DND-41 (cell line): ENCODE measurements around the gene MAPRE3.

Experiments used
- ATAC-seq: fragments of 200-7000 bp; cut with Tn5 transposase; 3 replicates; pipeline ENCODE4 v1.9.1; 2021; ENCODE audit warnings: low read depth; ENCODE audit not compliant: insufficient read depth
- DNase-seq: peaks from one replicate; pipeline ENCODE4 v3.0.0-alpha.2; 2020
- H2AFZ ChIP-seq: 2 replicates; pipeline ENCODE4 v1.6.0; 2012; ENCODE audit warnings: low read depth, low read length
- H3K27ac ChIP-seq: 2 replicates; pipeline ENCODE4 v1.5.1; 2012; ENCODE audit warnings: low read length, inconsistent platforms
- H3K27me3 ChIP-seq: fragments of 200-600 bp; sonication (generic); 2 replicates; pipeline ENCODE4 v1.6.0; 2012; ENCODE audit warnings: low read length, mild to moderate bottlenecking, inconsistent platforms; ENCODE audit not compliant: insufficient read depth, poor library complexity
- H3K36me3 ChIP-seq: 2 replicates; pipeline ENCODE4 v1.5.1; 2012; ENCODE audit warnings: low read length, inconsistent platforms; ENCODE audit not compliant: insufficient read depth
- H3K4me1 ChIP-seq: 2 replicates; pipeline ENCODE4 v1.5.1; 2012; ENCODE audit warnings: mild to moderate bottlenecking, low read length; ENCODE audit not compliant: insufficient read depth
- H3K4me2 ChIP-seq: 2 replicates; pipeline ENCODE4 v1.6.0; 2012; ENCODE audit warnings: mild to moderate bottlenecking, moderate library complexity, low read length, inconsistent platforms; ENCODE audit not compliant: insufficient read depth
- H3K4me3 ChIP-seq, 2 experiments: fragments of 200-600 bp in 1 of 2; shearing (Covaris generic) in 1 of 2; 2 replicates each; pipeline ENCODE4 v1.5.1; 2012 to 2016; ENCODE audit warnings: inconsistent platforms in 2 of 2, low read length in 2 of 2, mild to moderate bottlenecking in 2 of 2, low read depth in 1 of 2, moderate library complexity in 1 of 2
- H3K79me2 ChIP-seq: 2 replicates; pipeline ENCODE4 v1.6.0; 2012; ENCODE audit warnings: low read length, inconsistent platforms; ENCODE audit not compliant: insufficient read depth
- H3K9ac ChIP-seq: 2 replicates; pipeline ENCODE4 v1.6.0; 2012; ENCODE audit warnings: low read depth, mild to moderate bottlenecking, inconsistent platforms, low read length, moderate library complexity
- H3K9me3 ChIP-seq: 2 replicates; pipeline ENCODE4 v1.5.1; 2012; ENCODE audit warnings: low read length, moderate library complexity, mild to moderate bottlenecking, inconsistent platforms; ENCODE audit not compliant: insufficient read depth, severe bottlenecking
- H4K20me1 ChIP-seq: 2 replicates; pipeline ENCODE4 v1.6.0; 2012; ENCODE audit warnings: low read length; ENCODE audit not compliant: insufficient read depth
- CTCF ChIP-seq: IDR thresholded peaks from 2 replicates; pipeline ENCODE4 v1.5.1; 2012; ENCODE audit warnings: borderline replicate concordance, low read length, moderate library complexity, mild to moderate bottlenecking; ENCODE audit not compliant: poor library complexity, severe bottlenecking; ENCODE audit errors: extremely low read depth
- EZH2 ChIP-seq: IDR thresholded peaks from 3 replicates; pipeline ENCODE4 v1.6.1; 2012; ENCODE audit warnings: borderline replicate concordance, low read depth, mild to moderate bottlenecking, moderate library complexity, low read length, inconsistent platforms; ENCODE audit not compliant: severe bottlenecking

The MAPRE3 gene

GRCh38 chr2:27076323-27076722, 105.9 kb downstream of the MAPRE3 start:
- Histone ChIP-seq H3K27me3 (no peaks in the 10 kb centered on the region), H3K9me3 (no peaks in the 10 kb centered on the region), H3K9ac (no peak overlapping the region), H3K4me1 (peaks cover 49% of the 10 kb centered on the region), H3K36me3 (no peaks in the 10 kb centered on the region; the same call in 1 of the 2 replicates), H4K20me1 (no peaks in the 10 kb centered on the region), H3K27ac (no peak overlapping the region; the same call in 1 of the 2 replicates), H3K4me2 (no peak overlapping the region), H3K79me2 (peaks cover 1% of the 10 kb centered on the region), H2AFZ (no peak overlapping the region), H3K4me3 (no peak overlapping the region)
- no peak for DNase-seq
- TF ChIP-seq EZH2, result no peak
- no peak for TF ChIP-seq CTCF
- ATAC-seq, result no peak
